Ureter (tissue), 1 donor: Measurements from ENCODE around the gene CCDC154. TPM values are rescaled to one million over a fixed set of nuclear protein-coding genes. Genes with fewer than 3 reads are reported as not detected.
"Not testable (repeated sequence)": the region's sequence is repeated elsewhere in the genome, so short reads cannot be mapped to it uniquely, and the experiment has no call there.

ENCODE experiments used
- DNase-seq: peaks from one replicate; pipeline ENCODE4 v3.0.0-alpha.2; 2020; ENCODE audit warnings: low spot score
- total RNA-seq: library from RNA; stranded (reverse); gene quantifications from one replicate; pipeline ENCODE4 v1.2.4, GENCODE V29; 2023
- donor health status: DM: yes; HTN: yes; CAD: no.

CCDC154 gene, protein sequence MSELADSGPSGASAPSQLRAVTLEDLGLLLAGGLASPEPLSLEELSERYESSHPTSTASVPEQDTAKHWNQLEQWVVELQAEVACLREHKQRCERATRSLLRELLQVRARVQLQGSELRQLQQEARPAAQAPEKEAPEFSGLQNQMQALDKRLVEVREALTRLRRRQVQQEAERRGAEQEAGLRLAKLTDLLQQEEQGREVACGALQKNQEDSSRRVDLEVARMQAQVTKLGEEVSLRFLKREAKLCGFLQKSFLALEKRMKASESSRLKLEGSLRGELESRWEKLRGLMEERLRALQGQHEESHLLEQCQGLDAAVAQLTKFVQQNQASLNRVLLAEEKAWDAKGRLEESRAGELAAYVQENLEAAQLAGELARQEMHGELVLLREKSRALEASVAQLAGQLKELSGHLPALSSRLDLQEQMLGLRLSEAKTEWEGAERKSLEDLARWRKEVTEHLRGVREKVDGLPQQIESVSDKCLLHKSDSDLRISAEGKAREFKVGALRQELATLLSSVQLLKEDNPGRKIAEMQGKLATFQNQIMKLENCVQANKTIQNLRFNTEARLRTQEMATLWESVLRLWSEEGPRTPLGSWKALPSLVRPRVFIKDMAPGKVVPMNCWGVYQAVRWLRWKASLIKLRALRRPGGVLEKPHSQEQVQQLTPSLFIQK
- total RNA-seq: 2.0 TPM

GRCh38 chr16:1443980-1444729 is at the start of gene CCDC154:
Gene CCDC154 (minus strand): TSS chr16:1444556. CDS start chr16:1444322, 234 bp downstream.
- no peak for DNase-seq

DNA sequence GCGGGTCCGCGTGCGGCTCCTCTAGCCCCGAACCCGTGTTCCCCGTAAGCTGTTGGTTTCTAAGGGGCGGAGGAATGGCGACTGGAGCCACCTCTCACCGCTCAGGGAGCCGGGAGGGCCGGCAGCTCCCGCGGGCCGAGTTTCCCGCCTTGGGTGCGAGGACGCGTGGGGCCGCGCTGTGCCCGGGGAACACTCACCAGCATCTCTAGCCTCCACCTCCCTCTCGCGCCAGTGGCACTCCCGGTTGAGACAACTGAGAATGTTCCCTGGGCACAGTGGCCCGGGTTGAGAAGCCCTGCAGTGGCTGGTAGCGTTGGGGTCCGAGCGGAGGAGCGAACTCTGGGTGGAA is 49.4 kb upstream of the CCDC154 start:
- no peak for DNase-seq

- peak; percentile 77 for DNase-seq
Measured at GRCh38 chr16:1492923-1493745, 48.8 kb upstream of the CCDC154 start, which contains the start of gene TELO2. Gene TELO2 (plus strand): TSS chr16:1493360. CDS start chr16:1494282, 922 bp downstream.

- DNase-seq: no peak
Measured at GRCh38 chr16:1492082-1492922, 47.9 kb upstream of the CCDC154 start.

GRCh38 chr16:1491327-1491726 is 47.0 kb upstream of the CCDC154 start:
- no peak for DNase-seq

GRCh38 chr16:1489077-1489476 is 44.7 kb upstream of the CCDC154 start:
- no peak for DNase-seq

DNA sequence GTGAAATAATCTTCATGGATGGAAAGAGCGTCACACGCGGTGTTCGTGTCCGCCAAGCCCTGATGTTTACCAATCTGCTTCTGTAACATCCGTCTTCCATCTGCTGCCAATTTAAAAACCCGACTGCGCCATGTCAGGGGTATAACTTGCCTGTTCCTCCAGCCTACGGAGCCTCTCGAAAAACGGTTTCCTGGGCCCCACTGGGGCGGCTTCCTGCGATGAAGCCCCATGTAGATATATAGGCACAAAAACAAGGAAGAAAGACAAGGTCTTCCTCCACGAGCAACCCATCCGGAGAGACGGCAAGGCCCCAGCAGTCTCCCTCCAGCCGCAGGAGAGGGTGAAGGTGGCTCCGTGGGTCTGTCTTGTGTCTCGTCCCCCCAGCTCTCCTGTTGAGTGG is 44.3 kb upstream of the CCDC154 start, which contains the start of gene PTX4:
Gene PTX4 (minus strand): TSS at position 326 of the 400 bp plus-strand sequence. CDS start 35 bp downstream, at position 291.
- DNase-seq: no peak

GRCh38 chr16:1488054-1488601 is 43.8 kb upstream of the CCDC154 start:
- no peak for DNase-seq

- DNase-seq: no peak
Measured at GRCh38 chr16:1487395-1488053, 43.2 kb upstream of the CCDC154 start.

DNA sequence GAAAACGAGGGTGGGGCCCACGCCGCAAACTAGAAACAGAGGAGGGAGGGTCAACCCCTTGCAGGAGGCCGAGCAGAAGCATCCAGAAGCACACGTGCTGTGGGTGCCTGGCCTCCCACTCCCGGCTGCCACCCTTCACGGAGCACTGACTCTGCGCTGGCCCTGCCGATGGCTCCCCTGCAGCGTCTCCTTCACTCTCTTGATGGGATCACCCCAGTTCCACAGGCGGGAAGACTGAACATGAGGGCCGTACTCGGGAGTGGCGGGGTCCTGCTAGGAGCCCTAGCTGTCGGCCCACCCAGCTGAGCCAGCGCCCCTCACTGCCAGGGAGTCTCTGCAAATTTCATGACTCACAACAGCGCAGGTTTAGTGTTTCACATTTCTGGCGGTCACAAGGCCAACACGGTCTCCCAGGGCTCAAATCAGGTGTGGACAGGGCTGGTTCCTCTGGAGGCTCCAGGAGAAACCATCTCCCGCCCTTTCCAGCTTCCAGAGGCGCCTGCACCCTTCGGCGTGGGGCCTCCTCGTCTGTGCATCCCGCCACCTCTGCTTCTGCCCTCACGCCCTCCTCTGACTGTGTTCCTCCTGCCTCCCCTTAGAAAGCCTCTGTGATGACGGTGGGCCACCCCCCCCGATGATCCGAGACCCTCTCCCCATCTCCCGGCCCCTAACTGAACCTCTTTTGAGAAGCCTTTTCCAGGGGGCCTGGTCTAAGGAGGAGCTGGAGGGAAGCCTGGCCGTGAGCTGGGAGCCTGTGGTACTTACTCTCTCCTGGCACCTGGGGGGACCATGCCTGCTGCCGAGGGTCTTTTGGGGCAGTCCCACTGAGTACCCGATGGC is 42.4 kb upstream of the CCDC154 start:
- DNase-seq: no peak

- no peak for DNase-seq
Measured at GRCh38 chr16:1485847-1486496, 41.6 kb upstream of the CCDC154 start.

DNA sequence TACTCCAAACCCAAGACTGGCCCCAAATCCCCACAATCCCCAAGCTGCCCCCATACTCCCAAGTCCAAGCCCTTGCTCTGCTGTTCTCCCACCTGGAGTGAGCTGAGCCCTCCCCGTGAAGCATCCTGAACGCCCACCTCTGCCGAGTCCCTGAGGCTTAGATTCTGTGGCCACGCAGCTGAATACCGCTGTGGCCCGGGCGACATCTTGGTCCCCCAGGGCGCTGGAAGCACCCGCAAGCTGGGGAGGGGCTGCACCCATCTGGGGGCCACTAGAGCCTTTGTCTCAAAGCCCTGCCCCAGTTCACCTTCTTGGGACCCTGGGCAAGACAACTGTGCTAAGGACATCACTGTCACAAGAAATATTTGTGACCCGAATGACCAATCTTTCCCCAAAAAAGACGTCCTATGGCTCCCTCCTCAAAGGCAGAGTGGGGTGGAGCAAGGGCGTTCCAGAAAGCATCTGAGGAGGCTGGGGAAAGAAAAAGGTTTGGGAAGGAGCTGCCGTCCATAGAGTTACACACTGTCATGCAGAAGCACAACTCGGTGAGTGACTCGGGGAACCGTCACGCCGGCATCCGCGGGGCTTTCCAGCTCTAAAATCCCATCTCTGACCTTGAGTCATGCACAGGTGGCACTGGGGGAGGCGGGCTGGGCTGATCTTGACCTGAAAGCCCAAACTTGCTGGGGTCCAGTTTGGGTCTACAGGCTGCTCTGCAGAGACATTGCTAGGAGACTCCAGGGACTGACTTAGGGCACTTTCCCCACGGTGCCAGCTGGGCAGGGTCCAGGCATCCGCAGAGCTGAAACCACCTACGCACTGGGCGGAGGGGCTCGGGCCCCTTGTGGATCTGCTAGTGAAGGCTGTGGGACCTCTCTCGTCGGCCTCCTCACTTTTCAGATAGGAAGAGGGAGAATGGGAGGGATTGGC is 37.8 kb upstream of the CCDC154 start:
- no peak for DNase-seq

- DNase-seq: not testable (repeated sequence)
Measured at GRCh38 chr16:1478937-1479336, 34.6 kb upstream of the CCDC154 start.

DNA sequence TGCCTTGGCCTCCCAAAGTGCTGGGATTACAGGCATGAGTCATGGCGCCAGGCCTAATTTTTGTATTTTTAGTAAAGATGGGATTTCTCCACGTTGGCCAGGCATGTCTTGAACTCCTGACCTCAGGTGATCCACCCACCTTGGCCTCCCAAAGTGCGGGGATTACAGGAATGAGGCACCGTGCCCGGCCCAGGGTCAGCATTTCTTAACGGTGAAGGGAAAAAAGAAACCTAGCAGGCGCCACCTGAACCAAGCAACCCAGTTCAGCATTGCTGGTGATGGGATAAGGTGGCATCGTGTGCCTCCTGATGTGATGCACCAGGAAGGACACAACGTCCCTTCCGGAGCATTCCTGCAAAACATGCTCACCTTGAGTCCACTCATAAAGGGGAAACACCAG is 32.7 kb upstream of the CCDC154 start:
- DNase-seq: no peak

DNA sequence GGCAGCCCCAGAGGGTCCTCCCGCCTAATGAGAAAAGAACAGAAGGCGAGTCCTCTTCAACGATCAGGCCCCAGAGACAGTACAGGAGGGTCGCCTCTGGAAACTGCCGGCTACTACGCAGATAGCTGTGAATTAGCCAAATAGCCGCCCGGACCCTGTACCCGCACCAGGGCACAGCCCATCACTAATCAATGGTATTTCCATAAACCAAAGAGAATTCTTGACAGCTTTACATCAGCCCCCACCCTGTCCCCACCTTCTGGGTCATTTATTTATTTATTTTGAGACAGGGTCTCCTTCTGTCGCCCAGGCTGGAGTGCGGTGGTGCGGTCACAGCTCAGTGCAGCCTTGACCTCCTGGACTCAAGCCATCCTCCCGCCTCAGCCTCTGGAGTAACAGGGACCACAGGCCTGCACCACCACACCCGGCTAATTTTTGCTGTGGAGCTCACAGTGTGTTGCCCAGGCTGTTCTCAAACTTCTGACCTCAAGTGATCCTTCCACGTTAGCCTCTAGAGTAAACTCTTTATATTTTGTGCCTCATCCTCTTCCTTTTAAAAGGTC is 31.3 kb upstream of the CCDC154 start:
- DNase-seq: no peak

GRCh38 chr16:1474796-1475551 is 30.6 kb upstream of the CCDC154 start, which contains the start of gene CLCN7:
Gene CLCN7 (minus strand): TSS chr16:1475028. CDS start chr16:1474974, 54 bp downstream.
- DNase-seq: peak; percentile 92
